H9 (cell line): Measurements from ENCODE around the gene CSRP1. TPM values are rescaled to one million over a fixed set of nuclear protein-coding genes. Genes with fewer than 3 reads are reported as not detected.
"Not testable (repeated sequence)": the region's sequence is repeated elsewhere in the genome, so short reads cannot be mapped to it uniquely, and the experiment has no call there.

Experiments used
- DNase-seq: peaks from one replicate; pipeline ENCODE4 v3.0.0-alpha.2; 2017
- H2AFZ ChIP-seq: one replicate; pipeline ENCODE4 v1.6.1; 2013; ENCODE audit warnings: mild to moderate bottlenecking, low read length, control low read depth, moderate library complexity
- H2AK5ac ChIP-seq: 2 replicates; pipeline ENCODE4 v1.6.1; 2013; ENCODE audit warnings: low read length, control low read depth, mixed read lengths; ENCODE audit not compliant: insufficient read length
- H2BK120ac ChIP-seq: one replicate; pipeline ENCODE4 v1.6.1; 2013; ENCODE audit warnings: low read depth, mild to moderate bottlenecking, low read length, control low read depth, inconsistent platforms; ENCODE audit not compliant: poor library complexity, severe bottlenecking
- H2BK12ac ChIP-seq: 2 replicates; pipeline ENCODE4 v1.6.1; 2013; ENCODE audit warnings: low read length, control low read depth, mixed read lengths, low read depth; ENCODE audit not compliant: insufficient read length
- H2BK15ac ChIP-seq: 2 replicates; pipeline ENCODE4 v1.6.1; 2013; ENCODE audit warnings: low read depth, low read length, control low read depth
- H2BK20ac ChIP-seq: one replicate; pipeline ENCODE4 v1.6.1; 2013; ENCODE audit warnings: low read depth, mild to moderate bottlenecking, low read length, control low read depth, inconsistent platforms; ENCODE audit not compliant: poor library complexity, severe bottlenecking
- H2BK5ac ChIP-seq: 2 replicates; pipeline ENCODE4 v1.6.1; 2013; ENCODE audit warnings: low read length, control low read depth, mixed read lengths; ENCODE audit not compliant: insufficient read length
- H3K14ac ChIP-seq: 2 replicates; pipeline ENCODE4 v1.6.1; 2013; ENCODE audit warnings: low read length, control low read depth; ENCODE audit not compliant: insufficient read depth
- H3K18ac ChIP-seq: 2 replicates; pipeline ENCODE4 v1.6.1; 2013; ENCODE audit warnings: low read depth, mild to moderate bottlenecking, mixed read lengths, low read length, control low read depth; ENCODE audit not compliant: insufficient read length
- H3K23ac ChIP-seq: 2 replicates; pipeline ENCODE4 v1.6.1; 2013; ENCODE audit warnings: low read length, control low read depth, mixed read lengths, low read depth; ENCODE audit not compliant: insufficient read length
- H3K23me2 ChIP-seq: 2 replicates; pipeline ENCODE4 v1.6.1; 2013; ENCODE audit warnings: low read depth, mild to moderate bottlenecking, mixed read lengths, low read length, control low read depth; ENCODE audit not compliant: insufficient read length, poor library complexity, severe bottlenecking
- H3K27ac ChIP-seq: 2 replicates; pipeline ENCODE4 v1.5.1; 2013; ENCODE audit warnings: low read length, control low read depth, mixed read lengths, low read depth; ENCODE audit not compliant: insufficient read length
- H3K27me3 ChIP-seq: 2 replicates; pipeline ENCODE4 v1.6.1; 2013; ENCODE audit warnings: low read length, control low read depth, inconsistent platforms; ENCODE audit not compliant: insufficient read depth
- H3K4ac ChIP-seq: 2 replicates; pipeline ENCODE4 v1.6.1; 2013; ENCODE audit warnings: low read depth, mild to moderate bottlenecking, control low read depth, inconsistent platforms, low read length, moderate library complexity
- H3K4me1 ChIP-seq: 2 replicates; pipeline ENCODE4 v1.6.1; 2013; ENCODE audit warnings: low read length, control low read depth, inconsistent platforms; ENCODE audit not compliant: insufficient read depth
- H3K4me2 ChIP-seq: 2 replicates; pipeline ENCODE4 v1.6.1; 2013; ENCODE audit warnings: low read length, control low read depth, mixed read lengths; ENCODE audit not compliant: insufficient read length, insufficient read depth
- H3K56ac ChIP-seq: 2 replicates; pipeline ENCODE4 v1.6.1; 2013; ENCODE audit warnings: low read depth, mild to moderate bottlenecking, mixed read lengths, low read length, control low read depth; ENCODE audit not compliant: insufficient read length
- H3K79me1 ChIP-seq: 2 replicates; pipeline ENCODE4 v1.6.1; 2013; ENCODE audit warnings: low read depth, mild to moderate bottlenecking, moderate library complexity, low read length, control low read depth, inconsistent platforms; ENCODE audit not compliant: insufficient read depth, poor library complexity, severe bottlenecking
- H3K79me2 ChIP-seq: 2 replicates; pipeline ENCODE4 v1.6.1; 2013; ENCODE audit warnings: low read length, control low read depth, inconsistent platforms; ENCODE audit not compliant: insufficient read depth
- H3K9ac ChIP-seq: 2 replicates; pipeline ENCODE4 v1.6.1; 2013; ENCODE audit warnings: low read length, control low read depth, mixed read lengths; ENCODE audit not compliant: insufficient read length; ENCODE audit errors: extremely low read depth
- H3K9me3 ChIP-seq: one replicate; pipeline ENCODE4 v1.6.1; 2013; ENCODE audit warnings: low read depth, low read length, inconsistent platforms; ENCODE audit not compliant: control insufficient read depth
- H3T11ph ChIP-seq: one replicate; pipeline ENCODE4 v1.6.1; 2013; ENCODE audit warnings: mild to moderate bottlenecking, low read length, control low read depth, inconsistent platforms
- H4K20me1 ChIP-seq: one replicate; pipeline ENCODE4 v1.6.1; 2013; ENCODE audit not compliant: control insufficient read depth, insufficient read length, insufficient read depth
- H4K5ac ChIP-seq: 2 replicates; pipeline ENCODE4 v1.6.1; 2013; ENCODE audit warnings: low read depth, mild to moderate bottlenecking, mixed read lengths, low read length, control low read depth; ENCODE audit not compliant: insufficient read length
- H4K8ac ChIP-seq: replicated peaks from 2 replicates; pipeline ENCODE4 v1.6.1; 2013; ENCODE audit warnings: low read length, control low read depth, mixed read lengths, low read depth; ENCODE audit not compliant: insufficient read length
- H4K91ac ChIP-seq: 2 replicates; pipeline ENCODE4 v1.6.1; 2013; ENCODE audit warnings: low read depth, mild to moderate bottlenecking, moderate library complexity, mixed read lengths, low read length, control low read depth; ENCODE audit not compliant: insufficient read length
- H3K27ac Mint-ChIP-seq, 3 experiments: 2 replicates in 2 of 3; 3 replicates in 1 of 3; pipeline ENCODE4 v1.8.0; 2020 to 2021; ENCODE audit warnings: mixed read lengths in 3 of 3, mild to moderate bottlenecking in 1 of 3, moderate library complexity in 1 of 3
- H3K27me3 Mint-ChIP-seq: 2 replicates; pipeline ENCODE4 v1.8.0; 2021; ENCODE audit warnings: low read depth, mild to moderate bottlenecking, moderate library complexity, mixed read lengths
- H3K36me3 Mint-ChIP-seq, 3 experiments: 2 replicates in 2 of 3; 3 replicates in 1 of 3; pipeline ENCODE4 v1.8.0; 2020 to 2021; ENCODE audit warnings: low read depth in 3 of 3, mixed read lengths in 3 of 3; ENCODE audit not compliant: insufficient read depth in 1 of 3
- H3K4me1 Mint-ChIP-seq, 2 experiments: 2 replicates each; pipeline ENCODE4 v1.8.0; 2020; ENCODE audit warnings: mixed read lengths in 2 of 2
- H3K4me3 Mint-ChIP-seq, 2 experiments: 2 replicates in 1 of 2; 3 replicates in 1 of 2; pipeline ENCODE4 v1.8.0; 2020 to 2021; ENCODE audit warnings: mild to moderate bottlenecking in 2 of 2, mixed read lengths in 2 of 2, moderate library complexity in 1 of 2
- H3K9me3 Mint-ChIP-seq, 2 experiments: 2 replicates in 1 of 2; 3 replicates in 1 of 2; pipeline ENCODE4 v1.8.0; 2020; ENCODE audit warnings: mild to moderate bottlenecking in 2 of 2, mixed read lengths in 2 of 2, moderate library complexity in 1 of 2
- WGBS: extraction: QIAGEN DNeasy Blood & Tissue Kit; methylation state at CpG from one replicate; pipeline ENCODE4 v1.1.7; 2013; ENCODE audit warnings: missing lambda C conversion rate, low lambda C conversion rate, mixed read lengths; ENCODE audit not compliant: insufficient read length; ENCODE audit errors: extremely low coverage; 5-methylcytosine and 5-hydroxymethylcytosine counted together
- total RNA-seq: library from RNA; stranded (reverse); gene quantifications from 2 replicates; pipeline ENCODE4 v1.2.1, GENCODE V29; 2021
- TF ChIP-seq, protein P1 (sequence below): fragments of 200-600 bp; sonication (generic); conservative IDR thresholded peaks from 3 replicates; pipeline ENCODE4 v1.8.0; 2021; ENCODE audit warnings: antibody characterized with exemption, mild to moderate bottlenecking

CSRP1 gene
- total RNA-seq, 1 experiment from 2014 or later, result 0.44 TPM

GRCh38 chr1:201479201-201479730 lies 27.7 kb downstream of the CSRP1 start:
- no peak overlapping the region for H2BK20ac ChIP-seq
- H2BK5ac ChIP-seq, result no peak overlapping the region
- DNase-seq, result no peak
- WGBS, result no CpG with 5 or more reads among the region's 4 CpGs
- no peak overlapping the region for H3K9ac ChIP-seq
- H3K9me3 ChIP-seq, result no peaks in the 10 kb centered on the region
- H4K5ac ChIP-seq, result no peak overlapping the region
- H4K91ac ChIP-seq, result no peak overlapping the region
- no peak overlapping the region for H2AK5ac ChIP-seq
- H3K4ac ChIP-seq, result no peak overlapping the region
- Mint-ChIP-seq H3K27ac (no peak overlapping the region), H3K27me3 (peaks cover 26% of the 10 kb centered on the region), H3K4me3 (0 out of 5 replicates have a peak overlapping the region, but pooled peaks of 1 of the 2 experiments have one; percentile 83), H3K4me1 (peaks cover 28 to 33% of the 10 kb centered on the region in 2 experiments), H3K36me3 (no peaks in the 10 kb centered on the region), H3K9me3 (no peaks in the 10 kb centered on the region; a peak in 2 of 5 replicates)
- no peaks in the 10 kb centered on the region for H3K79me2 ChIP-seq
- TF ChIP-seq, protein P1, sequence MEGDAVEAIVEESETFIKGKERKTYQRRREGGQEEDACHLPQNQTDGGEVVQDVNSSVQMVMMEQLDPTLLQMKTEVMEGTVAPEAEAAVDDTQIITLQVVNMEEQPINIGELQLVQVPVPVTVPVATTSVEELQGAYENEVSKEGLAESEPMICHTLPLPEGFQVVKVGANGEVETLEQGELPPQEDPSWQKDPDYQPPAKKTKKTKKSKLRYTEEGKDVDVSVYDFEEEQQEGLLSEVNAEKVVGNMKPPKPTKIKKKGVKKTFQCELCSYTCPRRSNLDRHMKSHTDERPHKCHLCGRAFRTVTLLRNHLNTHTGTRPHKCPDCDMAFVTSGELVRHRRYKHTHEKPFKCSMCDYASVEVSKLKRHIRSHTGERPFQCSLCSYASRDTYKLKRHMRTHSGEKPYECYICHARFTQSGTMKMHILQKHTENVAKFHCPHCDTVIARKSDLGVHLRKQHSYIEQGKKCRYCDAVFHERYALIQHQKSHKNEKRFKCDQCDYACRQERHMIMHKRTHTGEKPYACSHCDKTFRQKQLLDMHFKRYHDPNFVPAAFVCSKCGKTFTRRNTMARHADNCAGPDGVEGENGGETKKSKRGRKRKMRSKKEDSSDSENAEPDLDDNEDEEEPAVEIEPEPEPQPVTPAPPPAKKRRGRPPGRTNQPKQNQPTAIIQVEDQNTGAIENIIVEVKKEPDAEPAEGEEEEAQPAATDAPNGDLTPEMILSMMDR, result no peak
- H4K20me1 ChIP-seq, result no peaks in the 10 kb centered on the region
- H2BK12ac ChIP-seq, result no peak overlapping the region
- no peaks in the 10 kb centered on the region for H3K79me1 ChIP-seq
- H3K27ac ChIP-seq, result no peak overlapping the region
- no peaks in the 10 kb centered on the region for H3K27me3 ChIP-seq
- H3K4me1 ChIP-seq, result peaks cover 2% of the 10 kb centered on the region; the same call in 1 of the 2 replicates
- no peak overlapping the region for H3K23ac ChIP-seq
- peaks cover 16% of the 10 kb centered on the region for H3K23me2 ChIP-seq
- no peak overlapping the region for H3K14ac ChIP-seq
- H3K56ac ChIP-seq, result no peak overlapping the region
- H2BK120ac ChIP-seq, result no peak overlapping the region
- H4K8ac ChIP-seq, result no peak overlapping the region
- no peak overlapping the region for H3K18ac ChIP-seq
- H2BK15ac ChIP-seq, result no peak overlapping the region
- H2AFZ ChIP-seq, result no peak overlapping the region
- no peak overlapping the region for H3K4me2 ChIP-seq
- H3T11ph ChIP-seq, result no peak overlapping the region

GRCh38 chr1:201478666-201479065 lies 28.3 kb downstream of the CSRP1 start:
- H3K79me1 ChIP-seq, H4K91ac ChIP-seq, H2BK20ac ChIP-seq, H3K4me3 Mint-ChIP-seq, H2BK120ac ChIP-seq, H3K4me2 ChIP-seq, H2AK5ac ChIP-seq, H3K27ac Mint-ChIP-seq, H3K4ac ChIP-seq, H2AFZ ChIP-seq, H4K8ac ChIP-seq, H3T11ph ChIP-seq, H2BK5ac ChIP-seq, H3K14ac ChIP-seq, H3K79me2 ChIP-seq, H3K23ac ChIP-seq, H4K20me1 ChIP-seq, H3K36me3 Mint-ChIP-seq, H3K4me1 ChIP-seq, H3K9me3 Mint-ChIP-seq, H3K27me3 ChIP-seq, H4K5ac ChIP-seq, H3K56ac ChIP-seq, DNase-seq, H3K9ac ChIP-seq, H3K9me3 ChIP-seq, H3K18ac ChIP-seq, H2BK15ac ChIP-seq, H2BK12ac ChIP-seq, H3K27ac ChIP-seq: not testable (repeated sequence)
- peaks cover 16% of the 10 kb centered on the region for H3K23me2 ChIP-seq
- H3K4me1 Mint-ChIP-seq, result peaks cover 28 to 33% of the 10 kb centered on the region in 2 experiments
- peaks cover 30% of the 10 kb centered on the region for H3K27me3 Mint-ChIP-seq
- WGBS, result no CpG with 5 or more reads among the region's 3 CpGs
